Islet precursor cell (in vitro differentiated cells): Measurements from ENCODE around the gene MYOF.
"Not testable (repeated sequence)": the region's sequence is repeated elsewhere in the genome, so short reads cannot be mapped to it uniquely, and the experiment has no call there.

Experiments
- DNase-seq: peaks from one replicate; pipeline ENCODE4 v3.0.0-alpha.2; 2018

Gene MYOF

GRCh38 chr10:93334901-93335327, 147.2 kb downstream of the MYOF start:
- DNase-seq, result peak; percentile 93

- DNase-seq, result no peak
Measured at GRCh38 chr10:93334181-93334580, 148.0 kb downstream of the MYOF start.

DNA sequence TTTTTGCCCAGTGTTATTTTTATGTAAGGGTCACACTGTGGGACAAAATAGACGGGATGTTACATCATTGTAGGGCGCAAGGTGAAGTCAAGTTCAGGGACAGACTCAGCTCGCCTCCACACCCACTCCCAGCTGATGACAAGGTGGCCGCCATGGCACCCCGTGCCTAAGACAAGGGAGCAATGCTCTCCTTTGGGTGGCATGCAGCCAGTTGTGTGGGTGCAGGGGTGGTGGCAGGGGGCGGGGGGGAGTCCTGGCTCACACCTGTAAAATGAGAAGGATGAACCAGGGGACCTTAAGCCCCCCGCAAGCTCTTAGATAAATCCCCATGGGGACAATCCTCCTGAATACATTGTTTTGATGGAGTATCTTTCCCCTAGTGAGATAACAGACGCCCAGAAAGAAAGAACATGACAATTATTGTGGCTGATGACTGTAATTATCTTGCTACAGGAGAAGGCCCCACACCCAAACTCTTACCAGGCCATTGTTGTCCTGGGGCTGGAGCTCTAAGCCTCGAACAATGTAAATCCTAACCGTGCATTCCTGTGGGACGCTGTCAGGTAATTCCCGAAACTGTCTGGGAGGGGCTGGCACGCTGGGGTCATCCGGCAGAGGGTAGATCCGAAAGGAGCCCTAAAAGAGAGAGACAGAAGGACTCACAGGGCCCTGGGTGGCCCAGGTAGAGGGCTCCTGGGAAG, 148.7 kb downstream of the MYOF start:
- DNase-seq, result peak; percentile 91

DNA sequence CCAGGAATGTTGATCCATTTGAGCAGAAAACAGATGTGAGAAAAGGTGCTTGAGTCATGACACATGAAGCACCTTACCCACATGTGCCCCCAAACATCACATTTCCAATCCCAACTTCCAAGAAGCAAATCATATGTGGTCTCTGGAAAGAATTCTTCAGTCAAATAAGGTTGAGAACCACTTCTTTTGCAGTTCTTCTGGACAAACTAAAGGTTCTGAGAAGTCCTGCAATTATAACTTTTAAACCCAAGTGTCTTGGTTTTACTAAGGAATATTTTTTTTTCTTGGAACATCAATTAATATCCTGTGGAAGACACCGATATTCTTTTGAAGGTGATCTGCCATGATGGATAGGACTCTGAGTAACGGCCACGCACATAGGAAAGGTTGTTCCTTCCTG, 151.3 kb downstream of the MYOF start:
- no peak for DNase-seq

DNA sequence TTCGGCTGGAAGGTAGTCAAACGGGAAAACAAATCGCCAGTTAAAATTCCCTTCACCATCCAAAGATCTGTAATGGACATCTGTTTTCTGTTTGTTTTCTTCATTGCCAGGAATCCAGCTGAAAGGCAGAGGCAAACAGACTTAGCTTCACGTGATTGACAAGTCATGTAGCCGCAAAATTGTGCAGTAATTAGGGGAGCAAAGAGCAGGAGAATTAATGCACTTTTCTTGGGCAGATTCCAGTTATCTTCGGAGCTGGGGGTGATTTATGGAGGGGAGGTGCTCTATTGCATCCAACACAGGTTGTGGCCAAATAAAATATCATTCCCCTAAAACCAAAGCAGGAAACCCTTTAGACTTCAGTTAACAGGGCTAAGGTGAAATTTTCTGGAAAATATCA, 162.2 kb downstream of the MYOF start:
- DNase-seq, result no peak

- DNase-seq, result no peak
Measured at GRCh38 chr10:93319096-93319495, 163.0 kb downstream of the MYOF start.

DNA sequence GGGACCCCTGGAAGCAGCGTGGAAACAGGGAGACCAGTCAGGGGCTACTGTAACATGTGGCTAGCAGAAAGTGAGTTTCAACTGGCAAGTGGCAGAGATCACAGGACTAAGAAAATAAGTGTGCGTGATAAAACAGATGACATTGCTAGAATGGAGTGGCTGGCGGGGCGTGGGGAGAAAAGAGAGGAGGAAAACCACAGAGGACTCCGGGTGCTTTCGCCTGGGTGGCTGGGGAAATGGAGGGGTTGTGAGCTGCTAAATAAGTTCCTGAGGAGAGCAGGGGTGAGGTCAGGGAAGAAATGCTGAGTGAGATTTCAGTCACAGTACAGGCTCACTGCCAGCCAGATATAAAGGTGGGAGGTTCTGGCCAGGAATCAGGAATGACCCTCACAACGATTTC, 166.9 kb downstream of the MYOF start:
- DNase-seq, result no peak

DNA sequence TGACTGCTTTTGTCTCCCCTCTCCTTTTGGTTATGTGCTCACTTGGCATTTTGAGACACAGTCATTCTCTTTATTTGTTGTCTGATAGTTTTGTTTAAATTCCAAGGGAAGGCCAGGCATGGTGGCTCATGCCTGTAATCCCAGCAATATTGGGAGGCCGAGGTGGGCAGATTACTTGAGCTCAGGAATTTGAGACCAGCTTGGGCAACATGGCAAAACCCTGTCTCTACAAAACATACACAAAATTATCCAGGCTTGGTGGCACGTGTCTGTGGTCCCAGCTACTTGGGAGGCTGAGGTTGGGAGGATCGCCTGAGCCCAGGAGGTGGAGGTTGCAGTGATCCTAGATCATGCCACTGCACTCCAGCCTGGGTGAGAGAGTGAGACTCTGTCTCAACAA, 167.5 kb downstream of the MYOF start:
- DNase-seq, result not testable (repeated sequence)

- no peak for DNase-seq
Measured at GRCh38 chr10:93313798-93314197, 168.3 kb downstream of the MYOF start.

DNA sequence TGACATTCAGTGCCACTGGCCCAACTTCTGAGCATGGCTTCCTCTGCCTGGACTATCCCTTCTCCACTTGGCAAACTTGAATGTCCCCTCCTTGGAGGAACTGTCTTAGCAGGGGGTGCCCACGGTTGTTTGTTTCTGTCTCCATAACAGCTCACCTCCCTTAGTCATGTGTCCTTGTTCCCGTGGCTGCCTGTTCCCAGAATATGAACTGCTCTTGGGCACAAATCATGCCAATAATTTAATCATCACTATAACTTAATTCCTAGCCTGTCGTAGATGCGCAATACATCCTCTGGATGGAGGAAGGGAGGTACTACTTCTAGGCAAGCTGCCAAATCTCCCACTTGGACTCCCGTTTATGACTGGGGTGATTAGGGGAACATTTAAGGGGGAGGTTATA, 173.1 kb downstream of the MYOF start:
- DNase-seq, result no peak

GRCh38 chr10:93305122-93305521, 177.0 kb downstream of the MYOF start:
- no peak for DNase-seq

- no peak for DNase-seq
Measured at GRCh38 chr10:93300981-93301380, 181.2 kb downstream of the MYOF start.

- DNase-seq, result no peak
Measured at GRCh38 chr10:93300288-93300917, 181.7 kb downstream of the MYOF start.

GRCh38 chr10:93299606-93300287, 182.4 kb downstream of the MYOF start:
- no peak for DNase-seq

- DNase-seq, result peak; percentile 66
Measured at GRCh38 chr10:93299195-93299594, 182.9 kb downstream of the MYOF start.

GRCh38 chr10:93296151-93296550, 186.0 kb downstream of the MYOF start:
- DNase-seq, result no peak

DNA sequence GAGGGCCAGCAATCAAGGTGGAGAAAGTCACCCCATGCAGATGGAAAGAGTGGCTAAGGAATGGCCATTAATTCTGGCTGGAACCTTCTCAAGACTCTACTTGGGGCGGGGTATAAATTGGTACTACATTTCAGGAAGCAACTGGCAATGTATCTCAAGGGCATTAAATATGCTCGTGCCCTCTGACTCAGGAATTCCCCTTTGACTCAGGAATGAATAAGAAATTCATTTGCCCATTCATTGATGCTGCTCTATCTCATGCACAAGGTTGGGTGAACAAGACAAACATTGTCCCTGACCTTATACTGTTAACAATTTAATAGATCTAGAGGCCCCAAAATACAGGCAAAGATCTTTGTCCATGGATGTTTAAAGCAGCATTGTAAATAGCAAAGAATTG, 188.1 kb downstream of the MYOF start:
- no peak for DNase-seq

DNA sequence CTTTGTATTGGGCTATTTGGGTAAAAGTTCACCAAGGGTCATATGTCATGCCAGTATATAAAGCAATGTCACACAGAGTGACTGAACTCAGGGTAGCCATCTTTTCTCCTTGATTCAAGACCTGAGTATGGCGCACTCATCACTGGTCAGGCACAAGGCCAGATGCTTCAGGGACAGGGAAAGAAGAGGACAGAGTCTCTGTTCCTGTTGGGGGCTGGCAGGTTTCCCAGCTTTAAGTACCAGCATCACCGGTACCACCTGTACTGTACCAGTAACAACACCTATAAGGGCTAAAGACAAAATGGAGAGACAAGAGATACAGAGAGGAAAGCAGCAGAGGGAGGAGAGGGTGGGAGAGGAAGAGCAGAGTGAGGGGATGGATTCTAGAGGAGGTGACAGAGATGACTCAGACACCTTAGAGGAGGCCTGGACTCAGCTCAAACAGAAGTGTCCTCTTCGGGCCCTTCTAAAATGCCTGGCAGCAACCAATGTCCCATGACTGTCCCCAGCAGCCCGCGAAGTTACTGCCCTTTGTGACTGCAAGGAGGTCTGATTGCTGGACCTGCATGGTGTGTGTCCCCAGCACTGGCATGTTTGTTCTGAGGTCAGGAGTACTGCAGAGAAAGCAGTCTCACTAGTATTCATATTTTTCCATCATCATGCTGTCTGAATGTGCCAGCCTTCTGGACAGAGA, 191.3 kb downstream of the MYOF start:
- peak; percentile 69 for DNase-seq

DNA sequence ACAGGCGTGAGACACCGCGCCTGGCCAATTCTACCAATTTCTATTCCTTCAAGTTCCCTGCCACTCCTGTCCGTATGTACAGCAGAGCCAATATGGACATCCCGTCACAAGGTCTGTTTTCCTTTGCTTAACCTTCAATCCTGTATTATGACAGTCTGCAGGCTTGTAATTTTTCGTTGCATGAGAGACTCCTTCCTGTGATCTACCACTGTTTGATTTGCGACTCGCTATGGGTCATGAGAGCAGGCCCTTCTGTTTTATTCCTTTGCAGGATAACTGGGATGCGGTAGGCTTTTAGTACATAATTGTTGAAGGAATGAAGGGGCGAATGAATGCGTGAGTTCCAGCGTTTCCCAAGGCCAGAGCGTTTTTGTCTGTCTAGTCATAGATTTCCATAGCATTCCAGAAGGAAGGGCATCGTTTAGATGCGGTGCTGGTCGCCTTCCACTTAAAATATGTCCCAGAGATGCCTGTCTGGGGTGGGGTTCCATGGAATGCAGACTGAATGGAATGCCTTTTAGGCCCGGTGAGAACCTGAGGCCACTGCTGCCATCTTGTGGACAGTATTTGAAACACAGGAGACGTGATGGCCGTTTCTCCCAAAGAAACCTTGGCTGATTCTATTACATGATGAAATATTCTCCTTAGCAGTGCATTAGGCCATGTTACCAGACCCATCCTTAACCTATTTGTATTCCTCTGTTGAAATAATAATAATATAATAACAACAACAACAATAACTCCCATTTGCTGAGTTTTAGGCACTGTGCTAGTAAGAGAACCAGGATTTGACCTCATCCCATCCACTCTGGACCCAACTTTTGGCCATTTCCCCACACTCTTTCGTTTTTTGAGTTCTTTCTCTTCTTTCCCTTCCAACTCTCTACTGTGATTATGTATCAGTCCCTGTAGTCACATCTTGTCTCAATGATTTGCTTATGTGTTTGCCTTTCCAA, 193.2 kb downstream of the MYOF start:
- DNase-seq, result peak; percentile 98

GRCh38 chr10:93287775-93288174, 194.4 kb downstream of the MYOF start:
- peak; percentile 81 for DNase-seq

GRCh38 chr10:93284246-93284645, 197.9 kb downstream of the MYOF start:
- not testable (repeated sequence) for DNase-seq

DNA sequence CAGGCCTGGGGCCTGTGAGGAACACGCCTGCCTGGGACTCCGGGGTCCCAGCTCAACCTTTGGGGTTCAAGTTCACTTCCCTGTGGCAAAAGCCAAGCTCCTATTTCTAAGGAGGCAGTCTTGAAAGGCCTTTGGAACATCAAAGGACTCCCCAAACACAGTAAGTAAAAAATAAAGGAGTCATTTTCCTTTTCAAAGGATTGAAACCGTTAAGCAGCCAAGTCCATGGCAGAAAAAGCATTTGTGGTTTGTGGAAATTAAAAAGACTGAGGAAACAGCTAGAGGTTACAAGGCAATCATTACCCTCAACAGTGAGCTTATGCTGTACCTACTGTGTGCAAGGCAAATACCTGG, 200.8 kb downstream of the MYOF start:
- DNase-seq, result no peak
